Coronary artery (tissue), 2 donors: Measurements from ENCODE around the gene PDIA2.

Source experiments
- DNase-seq: peaks from one replicate; pipeline ENCODE4 v3.0.0-alpha.2; 2017; ENCODE audit warnings: low spot score
- H3K27ac ChIP-seq, 2 donors: fragments of 200-600 bp; sonication (generic); one replicate each; pipeline ENCODE4 v1.5.1; 2016 to 2019
- H3K4me3 ChIP-seq: fragments of 200-600 bp; sonication (generic); 2 replicates; pipeline ENCODE4 v1.5.1; 2016; ENCODE audit warnings: mild to moderate bottlenecking, moderate library complexity
- CTCF ChIP-seq: fragments of 200-600 bp; sonication (generic); IDR thresholded peaks from one replicate; pipeline ENCODE4 v1.5.1; 2019; ENCODE audit warnings: antibody characterized with exemption

PDIA2 gene

GRCh38 chr16:314351-314750 is 31.4 kb downstream of the PDIA2 start:
- H3K27ac ChIP-seq: no peak overlapping the region
- no peak overlapping the region for H3K4me3 ChIP-seq
- TF ChIP-seq CTCF: no peak
- DNase-seq: no peak

DNA sequence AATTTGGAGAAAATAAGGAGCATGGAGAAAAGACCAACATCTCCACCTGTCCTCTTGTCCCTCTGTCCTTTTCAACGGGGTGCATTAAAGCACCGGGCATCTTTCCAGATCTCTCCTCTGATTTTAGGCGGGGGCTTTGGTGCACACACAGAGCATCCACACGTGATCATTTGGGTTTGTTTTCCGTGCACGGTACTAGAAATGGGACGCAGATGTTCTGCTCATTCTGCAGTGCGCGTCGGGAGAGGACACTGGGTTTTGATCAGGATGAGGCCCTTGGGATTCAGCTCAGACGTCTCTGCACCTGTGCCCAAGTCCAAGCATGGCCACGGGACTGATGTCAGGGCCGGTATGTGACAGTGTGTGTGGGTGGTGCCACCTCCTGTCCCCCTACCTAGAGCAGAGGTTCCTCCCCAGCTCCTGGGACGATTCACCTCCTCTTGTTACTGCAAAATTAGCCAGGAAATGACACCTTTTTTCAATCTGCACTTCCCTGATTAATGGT is 31.9 kb downstream of the PDIA2 start:
- TF ChIP-seq CTCF: no peak

GRCh38 chr16:316741-317464 is 33.9 kb downstream of the PDIA2 start:
- no peak for DNase-seq
- no peak for TF ChIP-seq CTCF
- Histone ChIP-seq H3K27ac (no peak overlapping the region), H3K4me3 (no peak overlapping the region)

More for the DNA sequence above, 31.9 kb downstream of the PDIA2 start:
- no peak for DNase-seq
- Histone ChIP-seq H3K4me3 (no peak overlapping the region), H3K27ac (no peak overlapping the region)

GRCh38 chr16:317583-317982 is 34.6 kb downstream of the PDIA2 start:
- Histone ChIP-seq H3K4me3 (no peak overlapping the region), H3K27ac (no peak overlapping the region)
- TF ChIP-seq CTCF: no peak
- no peak for DNase-seq

DNA sequence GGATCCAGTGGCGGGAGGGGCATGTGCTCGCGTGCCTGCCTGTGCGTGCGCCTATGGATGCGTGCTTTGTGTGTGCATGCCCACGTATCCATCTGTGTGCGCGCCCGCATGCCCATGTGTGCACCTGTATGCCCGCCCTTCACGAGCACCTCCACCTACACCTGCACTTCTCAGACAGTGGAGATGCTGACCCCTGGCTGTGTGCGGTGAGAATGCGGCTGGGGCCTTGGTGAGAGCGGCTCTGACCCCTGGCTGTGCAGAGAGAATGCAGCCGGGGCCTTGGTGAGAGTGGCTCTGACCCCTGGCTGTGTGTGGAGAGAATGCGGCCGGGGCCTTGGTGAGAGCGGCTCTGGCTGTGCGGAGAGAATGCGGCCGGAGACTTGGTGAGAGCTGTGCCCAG is 35.7 kb downstream of the PDIA2 start:
- DNase-seq: no peak
- Histone ChIP-seq H3K27ac (no peak overlapping the region), H3K4me3 (no peak overlapping the region)
- TF ChIP-seq CTCF: no peak

DNA sequence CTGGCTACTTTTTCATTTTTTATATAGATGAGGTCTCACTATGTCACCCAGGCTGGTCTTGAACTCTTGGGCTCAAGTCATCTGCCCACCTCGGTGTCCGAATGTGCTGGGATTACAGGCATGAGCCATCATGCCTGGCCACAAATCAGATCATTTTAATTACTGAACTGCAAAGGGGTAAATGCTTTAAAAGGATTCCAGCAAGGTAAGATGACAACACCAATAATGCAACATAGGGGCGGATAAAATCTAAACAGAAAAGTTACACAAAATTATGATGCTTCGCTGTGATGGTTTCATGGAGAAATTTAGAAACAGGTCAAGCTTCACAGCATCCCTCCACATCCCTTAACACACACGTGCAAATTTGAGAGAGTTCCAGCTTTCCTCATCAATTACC is 37.2 kb downstream of the PDIA2 start:
- DNase-seq: no peak
- no peak overlapping the region for H3K4me3 ChIP-seq
- no peak for TF ChIP-seq CTCF
- no peak overlapping the region for H3K27ac ChIP-seq

DNA sequence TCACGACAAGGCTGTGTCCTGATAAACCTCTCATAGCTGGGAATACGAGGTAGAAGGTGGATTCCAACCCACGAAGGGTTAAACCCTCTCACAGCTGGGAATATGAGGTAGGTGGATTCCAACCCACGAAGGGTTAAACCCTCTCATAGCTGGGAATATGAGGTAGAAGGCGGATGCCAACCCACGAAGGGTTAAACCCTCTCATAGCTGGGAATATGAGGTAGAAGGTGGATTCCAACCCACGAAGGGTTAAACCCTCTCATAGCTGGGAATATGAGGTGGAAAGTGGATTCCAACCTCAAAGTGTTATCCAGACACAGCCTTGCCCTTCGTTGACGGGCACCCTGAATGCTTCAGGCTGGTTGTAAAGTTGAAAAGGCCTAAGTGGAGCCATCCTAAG is 38.6 kb downstream of the PDIA2 start:
- no peak for DNase-seq
- no peak for TF ChIP-seq CTCF
- Histone ChIP-seq H3K27ac (no peak overlapping the region), H3K4me3 (no peak overlapping the region)
